SK-N-SH treated with all-trans-retinoic acid at 6 μM for 48 hours (cell line): ENCODE data around the gene ABCC3.

Experiments
- ATAC-seq: fragments of 200-7000 bp; cut with Tn5 transposase; 3 replicates; pipeline ENCODE4 v1.9.1; 2020; ENCODE audit warnings: mild to moderate bottlenecking, moderate library complexity
- BACH2 ChIP-seq: fragments of 250-450 bp; sonication (Bioruptor Pico); IDR thresholded peaks from 2 replicates; pipeline ENCODE4 v1.9.0; 2021; ENCODE audit warnings: mild to moderate bottlenecking, borderline replicate concordance
- CSDC2 ChIP-seq: fragments of 250-450 bp; sonication (Bioruptor Pico); IDR thresholded peaks from 2 replicates; pipeline ENCODE4 v1.5.0; 2020; ENCODE audit warnings: mild to moderate bottlenecking, moderate library complexity
- ESRRG ChIP-seq: fragments of 250-450 bp; sonication (Bioruptor Pico); IDR thresholded peaks from 2 replicates; pipeline ENCODE4 v1.6.1; 2021; ENCODE audit warnings: mild to moderate bottlenecking
- GLIS3 ChIP-seq: fragments of 250-450 bp; sonication (Bioruptor Pico); IDR thresholded peaks from 2 replicates; pipeline ENCODE4 v1.5.0; 2020; ENCODE audit warnings: mild to moderate bottlenecking, moderate library complexity
- ISL1 ChIP-seq: fragments of 250-450 bp; sonication (Bioruptor Pico); IDR thresholded peaks from 2 replicates; pipeline ENCODE4 v2.1.2; 2022; ENCODE audit warnings: mild to moderate bottlenecking, moderate library complexity
- OSR1 ChIP-seq: fragments of 250-450 bp; sonication (Bioruptor Pico); IDR thresholded peaks from 2 replicates; pipeline ENCODE4 v1.8.0; 2022; ENCODE audit warnings: moderate library complexity, mild to moderate bottlenecking, inconsistent platforms
- PPARA ChIP-seq: fragments of 250-450 bp; sonication (Bioruptor Pico); IDR thresholded peaks from 2 replicates; pipeline ENCODE4 v1.5.0; 2020; ENCODE audit warnings: mild to moderate bottlenecking, borderline replicate concordance
- RARB ChIP-seq: fragments of 250-450 bp; sonication (Bioruptor Pico); IDR thresholded peaks from 2 replicates; pipeline ENCODE4 v1.8.0; 2021; ENCODE audit warnings: mild to moderate bottlenecking, moderate library complexity
- SNAI2 ChIP-seq: fragments of 250-450 bp; sonication (Bioruptor Pico); IDR thresholded peaks from 2 replicates; pipeline ENCODE4 v1.5.0; 2020; ENCODE audit warnings: mild to moderate bottlenecking, moderate library complexity
- TCF4 ChIP-seq: fragments of 250-450 bp; sonication (Bioruptor Pico); IDR thresholded peaks from 2 replicates; pipeline ENCODE4 v1.8.0; 2021; ENCODE audit warnings: mild to moderate bottlenecking, moderate library complexity, borderline replicate concordance
- TOX ChIP-seq: fragments of 250-450 bp; sonication (Bioruptor Pico); IDR thresholded peaks from 2 replicates; pipeline ENCODE4 v1.8.0; 2021; ENCODE audit warnings: mild to moderate bottlenecking, moderate library complexity, borderline replicate concordance
- ZC3H10 ChIP-seq: fragments of 250-450 bp; sonication (Bioruptor Pico); IDR thresholded peaks from 2 replicates; pipeline ENCODE4 v1.5.1; 2021; ENCODE audit warnings: mild to moderate bottlenecking, moderate library complexity
- ZFP3 ChIP-seq: fragments of 250-450 bp; sonication (Bioruptor Pico); IDR thresholded peaks from 2 replicates; pipeline ENCODE4 v1.5.0; 2020; ENCODE audit warnings: mild to moderate bottlenecking, moderate library complexity
- ZNF565 ChIP-seq: fragments of 450-650 bp; formaldehyde crosslinking; conservative IDR thresholded peaks from 2 replicates; pipeline ENCODE4 v1.5.0; 2020; ENCODE audit warnings: low read depth, mild to moderate bottlenecking, moderate library complexity
- ZNF8 ChIP-seq: fragments of 450-650 bp; formaldehyde crosslinking; IDR thresholded peaks from 2 replicates; pipeline ENCODE4 v1.5.0; 2020; ENCODE audit warnings: mild to moderate bottlenecking, moderate library complexity
- TF ChIP-seq, protein P1 (sequence below): fragments of 250-450 bp; sonication (Bioruptor Pico); IDR thresholded peaks from 2 replicates; pipeline ENCODE4 v1.8.0; 2020; ENCODE audit warnings: mild to moderate bottlenecking, moderate library complexity, borderline replicate concordance
- TF ChIP-seq, protein P2 (sequence below): fragments of 250-450 bp; sonication (Bioruptor Pico); IDR thresholded peaks from 2 replicates; pipeline ENCODE4 v1.5.0; 2020; ENCODE audit warnings: mild to moderate bottlenecking, moderate library complexity
- TF ChIP-seq, protein P3 (sequence below): fragments of 250-450 bp; sonication (Bioruptor Pico); IDR thresholded peaks from 2 replicates; pipeline ENCODE4 v1.5.1; 2020; ENCODE audit warnings: low read depth, mild to moderate bottlenecking, moderate library complexity

Gene ABCC3, protein sequence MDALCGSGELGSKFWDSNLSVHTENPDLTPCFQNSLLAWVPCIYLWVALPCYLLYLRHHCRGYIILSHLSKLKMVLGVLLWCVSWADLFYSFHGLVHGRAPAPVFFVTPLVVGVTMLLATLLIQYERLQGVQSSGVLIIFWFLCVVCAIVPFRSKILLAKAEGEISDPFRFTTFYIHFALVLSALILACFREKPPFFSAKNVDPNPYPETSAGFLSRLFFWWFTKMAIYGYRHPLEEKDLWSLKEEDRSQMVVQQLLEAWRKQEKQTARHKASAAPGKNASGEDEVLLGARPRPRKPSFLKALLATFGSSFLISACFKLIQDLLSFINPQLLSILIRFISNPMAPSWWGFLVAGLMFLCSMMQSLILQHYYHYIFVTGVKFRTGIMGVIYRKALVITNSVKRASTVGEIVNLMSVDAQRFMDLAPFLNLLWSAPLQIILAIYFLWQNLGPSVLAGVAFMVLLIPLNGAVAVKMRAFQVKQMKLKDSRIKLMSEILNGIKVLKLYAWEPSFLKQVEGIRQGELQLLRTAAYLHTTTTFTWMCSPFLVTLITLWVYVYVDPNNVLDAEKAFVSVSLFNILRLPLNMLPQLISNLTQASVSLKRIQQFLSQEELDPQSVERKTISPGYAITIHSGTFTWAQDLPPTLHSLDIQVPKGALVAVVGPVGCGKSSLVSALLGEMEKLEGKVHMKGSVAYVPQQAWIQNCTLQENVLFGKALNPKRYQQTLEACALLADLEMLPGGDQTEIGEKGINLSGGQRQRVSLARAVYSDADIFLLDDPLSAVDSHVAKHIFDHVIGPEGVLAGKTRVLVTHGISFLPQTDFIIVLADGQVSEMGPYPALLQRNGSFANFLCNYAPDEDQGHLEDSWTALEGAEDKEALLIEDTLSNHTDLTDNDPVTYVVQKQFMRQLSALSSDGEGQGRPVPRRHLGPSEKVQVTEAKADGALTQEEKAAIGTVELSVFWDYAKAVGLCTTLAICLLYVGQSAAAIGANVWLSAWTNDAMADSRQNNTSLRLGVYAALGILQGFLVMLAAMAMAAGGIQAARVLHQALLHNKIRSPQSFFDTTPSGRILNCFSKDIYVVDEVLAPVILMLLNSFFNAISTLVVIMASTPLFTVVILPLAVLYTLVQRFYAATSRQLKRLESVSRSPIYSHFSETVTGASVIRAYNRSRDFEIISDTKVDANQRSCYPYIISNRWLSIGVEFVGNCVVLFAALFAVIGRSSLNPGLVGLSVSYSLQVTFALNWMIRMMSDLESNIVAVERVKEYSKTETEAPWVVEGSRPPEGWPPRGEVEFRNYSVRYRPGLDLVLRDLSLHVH (N-terminal part only)

DNA sequence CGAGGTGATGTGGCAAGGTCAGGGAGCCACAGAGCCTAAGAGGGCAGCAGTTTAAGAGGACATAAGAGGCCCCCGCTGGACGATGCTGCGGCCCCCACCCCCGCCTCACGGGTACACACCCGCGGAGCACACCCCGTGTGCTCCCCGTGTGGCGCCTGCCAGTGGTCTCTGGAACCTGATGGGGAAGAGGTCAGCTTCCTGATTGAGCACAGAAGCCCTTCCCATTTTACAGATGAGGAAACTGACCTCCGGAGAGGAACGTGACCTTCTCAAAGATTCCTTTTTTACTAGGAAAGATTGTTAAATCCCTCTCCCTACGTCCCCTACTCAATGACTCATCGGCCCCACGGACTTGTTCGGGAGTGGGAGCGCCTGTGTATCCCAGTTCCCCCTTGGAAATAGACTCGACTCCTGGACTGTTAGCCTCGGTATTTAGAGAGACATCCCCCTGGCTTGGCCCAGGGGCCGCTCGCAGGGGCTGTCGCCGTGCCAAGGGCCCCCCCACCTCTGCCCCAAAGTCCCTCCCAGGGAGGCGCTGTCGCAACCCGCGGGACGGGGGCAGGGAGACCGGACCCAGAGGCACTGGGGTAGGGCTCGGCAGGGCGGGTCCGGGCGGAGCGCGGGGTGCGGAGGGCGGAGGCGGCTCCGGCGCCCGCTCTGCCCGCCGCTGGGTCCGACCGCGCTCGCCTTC is at the start of gene ABCC3:
Gene ABCC3 (plus strand): TSS at position 658 of the 691 bp plus-strand sequence. CDS start 56 bp downstream, outside the sequence.
- ATAC-seq = peak; percentile 30
- TF ChIP-seq GLIS3 (CRISPR knock-in tag) = no peak
- TF ChIP-seq, protein P1, sequence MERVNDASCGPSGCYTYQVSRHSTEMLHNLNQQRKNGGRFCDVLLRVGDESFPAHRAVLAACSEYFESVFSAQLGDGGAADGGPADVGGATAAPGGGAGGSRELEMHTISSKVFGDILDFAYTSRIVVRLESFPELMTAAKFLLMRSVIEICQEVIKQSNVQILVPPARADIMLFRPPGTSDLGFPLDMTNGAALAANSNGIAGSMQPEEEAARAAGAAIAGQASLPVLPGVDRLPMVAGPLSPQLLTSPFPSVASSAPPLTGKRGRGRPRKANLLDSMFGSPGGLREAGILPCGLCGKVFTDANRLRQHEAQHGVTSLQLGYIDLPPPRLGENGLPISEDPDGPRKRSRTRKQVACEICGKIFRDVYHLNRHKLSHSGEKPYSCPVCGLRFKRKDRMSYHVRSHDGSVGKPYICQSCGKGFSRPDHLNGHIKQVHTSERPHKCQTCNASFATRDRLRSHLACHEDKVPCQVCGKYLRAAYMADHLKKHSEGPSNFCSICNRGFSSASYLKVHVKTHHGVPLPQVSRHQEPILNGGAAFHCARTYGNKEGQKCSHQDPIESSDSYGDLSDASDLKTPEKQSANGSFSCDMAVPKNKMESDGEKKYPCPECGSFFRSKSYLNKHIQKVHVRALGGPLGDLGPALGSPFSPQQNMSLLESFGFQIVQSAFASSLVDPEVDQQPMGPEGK (CRISPR knock-in tag) = peak; percentile 61; the same call in 1 of the 2 replicates

DNA sequence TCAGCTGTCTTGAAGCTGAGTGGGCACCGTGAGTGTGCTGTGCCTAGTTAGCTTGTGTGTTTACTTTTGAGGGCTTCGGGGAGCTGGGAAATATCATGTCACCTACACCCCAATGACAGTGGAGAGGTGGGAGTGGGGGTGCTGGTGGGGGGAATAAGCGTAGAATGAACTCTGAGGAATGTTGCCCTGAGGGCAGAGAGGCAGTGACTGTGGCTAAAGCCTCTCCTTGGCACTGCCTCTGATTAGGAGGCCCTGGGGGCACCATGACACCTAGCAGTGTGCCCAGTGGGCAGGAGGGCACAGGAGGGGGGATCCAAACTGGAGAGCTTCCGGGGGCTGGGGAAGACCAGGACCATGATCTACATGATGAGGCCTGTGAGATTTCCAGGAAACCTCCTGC is 49.3 kb upstream of the ABCC3 start:
- TF ChIP-seq, protein P2, sequence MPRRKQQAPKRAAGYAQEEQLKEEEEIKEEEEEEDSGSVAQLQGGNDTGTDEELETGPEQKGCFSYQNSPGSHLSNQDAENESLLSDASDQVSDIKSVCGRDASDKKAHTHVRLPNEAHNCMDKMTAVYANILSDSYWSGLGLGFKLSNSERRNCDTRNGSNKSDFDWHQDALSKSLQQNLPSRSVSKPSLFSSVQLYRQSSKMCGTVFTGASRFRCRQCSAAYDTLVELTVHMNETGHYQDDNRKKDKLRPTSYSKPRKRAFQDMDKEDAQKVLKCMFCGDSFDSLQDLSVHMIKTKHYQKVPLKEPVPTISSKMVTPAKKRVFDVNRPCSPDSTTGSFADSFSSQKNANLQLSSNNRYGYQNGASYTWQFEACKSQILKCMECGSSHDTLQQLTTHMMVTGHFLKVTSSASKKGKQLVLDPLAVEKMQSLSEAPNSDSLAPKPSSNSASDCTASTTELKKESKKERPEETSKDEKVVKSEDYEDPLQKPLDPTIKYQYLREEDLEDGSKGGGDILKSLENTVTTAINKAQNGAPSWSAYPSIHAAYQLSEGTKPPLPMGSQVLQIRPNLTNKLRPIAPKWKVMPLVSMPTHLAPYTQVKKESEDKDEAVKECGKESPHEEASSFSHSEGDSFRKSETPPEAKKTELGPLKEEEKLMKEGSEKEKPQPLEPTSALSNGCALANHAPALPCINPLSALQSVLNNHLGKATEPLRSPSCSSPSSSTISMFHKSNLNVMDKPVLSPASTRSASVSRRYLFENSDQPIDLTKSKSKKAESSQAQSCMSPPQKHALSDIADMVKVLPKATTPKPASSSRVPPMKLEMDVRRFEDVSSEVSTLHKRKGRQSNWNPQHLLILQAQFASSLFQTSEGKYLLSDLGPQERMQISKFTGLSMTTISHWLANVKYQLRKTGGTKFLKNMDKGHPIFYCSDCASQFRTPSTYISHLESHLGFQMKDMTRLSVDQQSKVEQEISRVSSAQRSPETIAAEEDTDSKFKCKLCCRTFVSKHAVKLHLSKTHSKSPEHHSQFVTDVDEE = no peak
- TF ChIP-seq ZC3H10 (CRISPR knock-in tag) (no peak), PPARA (CRISPR knock-in tag) (no peak), SNAI2 (CRISPR knock-in tag) (no peak), ISL1 (CRISPR knock-in tag) (no peak), GLIS3 (CRISPR knock-in tag) (no peak)
- TF ChIP-seq, protein P1 (CRISPR knock-in tag) = no peak

DNA sequence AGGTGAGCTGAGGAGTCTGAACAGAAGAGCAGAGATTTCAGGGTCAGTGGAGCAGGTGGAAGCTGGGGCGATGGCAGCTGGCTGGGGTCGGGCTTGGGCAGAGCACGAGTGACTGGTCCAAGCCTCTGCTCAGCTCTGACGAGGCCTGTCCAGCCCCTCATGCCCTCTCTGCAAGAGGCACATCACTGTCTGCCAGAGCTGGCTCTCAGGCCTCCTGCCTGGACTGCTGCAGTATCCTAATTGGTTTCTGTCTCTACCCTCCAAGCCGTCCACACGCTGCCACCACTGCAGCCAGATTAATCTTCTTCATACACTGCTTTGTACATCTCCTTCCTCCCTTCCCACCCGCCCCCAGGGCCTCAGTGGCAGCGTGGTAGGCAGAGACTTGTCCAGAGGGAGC is 48.8 kb upstream of the ABCC3 start:
- ATAC-seq = peak; percentile 5; the same call in 1 of the 3 replicates
- TF ChIP-seq CSDC2 (CRISPR knock-in tag) (no peak), TOX (CRISPR knock-in tag) (no peak), ESRRG (CRISPR knock-in tag) (no peak), BACH2 (CRISPR knock-in tag) (no peak), PPARA (CRISPR knock-in tag) (no peak), TCF4 (no peak), ISL1 (CRISPR knock-in tag) (no peak), ZFP3 (CRISPR knock-in tag) (no peak), OSR1 (no peak), RARB (CRISPR knock-in tag) (no peak), ZNF8 (CRISPR knock-in tag) (no peak), ZNF565 (CRISPR knock-in tag) (no peak)
- TF ChIP-seq, protein P2 = no peak
- TF ChIP-seq, protein P3, sequence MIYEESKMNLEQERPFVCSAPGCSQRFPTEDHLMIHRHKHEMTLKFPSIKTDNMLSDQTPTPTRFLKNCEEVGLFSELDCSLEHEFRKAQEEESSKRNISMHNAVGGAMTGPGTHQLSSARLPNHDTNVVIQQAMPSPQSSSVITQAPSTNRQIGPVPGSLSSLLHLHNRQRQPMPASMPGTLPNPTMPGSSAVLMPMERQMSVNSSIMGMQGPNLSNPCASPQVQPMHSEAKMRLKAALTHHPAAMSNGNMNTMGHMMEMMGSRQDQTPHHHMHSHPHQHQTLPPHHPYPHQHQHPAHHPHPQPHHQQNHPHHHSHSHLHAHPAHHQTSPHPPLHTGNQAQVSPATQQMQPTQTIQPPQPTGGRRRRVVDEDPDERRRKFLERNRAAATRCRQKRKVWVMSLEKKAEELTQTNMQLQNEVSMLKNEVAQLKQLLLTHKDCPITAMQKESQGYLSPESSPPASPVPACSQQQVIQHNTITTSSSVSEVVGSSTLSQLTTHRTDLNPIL (CRISPR knock-in tag) = no peak
- TF ChIP-seq, protein P1 (CRISPR knock-in tag) = no peak

More for the DNA sequence above, 49.3 kb upstream of the ABCC3 start:
- ATAC-seq = no peak
